ENCODE measurements around the gene RASAL1. TPM values are rescaled to one million over a fixed set of nuclear protein-coding genes. Genes with fewer than 3 reads are reported as not detected.

RASAL1 gene
- total and polyA plus RNA-seq, 2 experiments from 2014 or later: 2.7 to 8.2 TPM

GRCh38 chr12:113119980-113120669 lies 15.4 kb downstream of the RASAL1 start:
- peaks cover 4% of the 10 kb centered on the region; the same call in 2 of the 3 replicates for H3K9me3 Mint-ChIP-seq
- TF ChIP-seq POLR2AphosphoS5 (IDR thresholded peaks at IDR 0.05; ENCODE audit: low read depth): no peak
- TF ChIP-seq ZNF114 (CRISPR knock-in tag; IDR thresholded peaks at IDR 0.05): no peak
- no peak for TF ChIP-seq REST (IDR thresholded peaks at IDR 0.05; ENCODE audit: unreplicated experiment)
- TF ChIP-seq EZH2 (IDR thresholded peaks at IDR 0.05; ENCODE audit: low read depth, unreplicated experiment): no peak
- TF ChIP-seq ETS1 (IDR thresholded peaks at IDR 0.05): no peak
- no peak for TF ChIP-seq STAT1 (IDR thresholded peaks at IDR 0.05; ENCODE audit: unreplicated experiment)
- TF ChIP-seq JUNB (IDR thresholded peaks at IDR 0.05; ENCODE audit: unreplicated experiment): no peak
- TF ChIP-seq ZNF462 (CRISPR knock-in tag; IDR thresholded peaks at IDR 0.05): no peak
- no peak for TF ChIP-seq NANOG (IDR thresholded peaks at IDR 0.05; ENCODE audit: borderline replicate concordance)
- TF ChIP-seq CTCF (conservative IDR thresholded peaks at IDR 0.05; ENCODE audit: low read depth in 2 of 2): no peak
- TF ChIP-seq EZH2phosphoT487 (IDR thresholded peaks at IDR 0.05; ENCODE audit: unreplicated experiment): no peak
- TF ChIP-seq ZNF331 (CRISPR knock-in tag; IDR thresholded peaks at IDR 0.05; ENCODE audit: low read depth): no peak
- TF ChIP-seq CREB1 (CRISPR knock-in tag; IDR thresholded peaks at IDR 0.05; ENCODE audit: low read depth): no peak
- Histone ChIP-seq H3K4me3 (no peak overlapping the region), H3K27ac (ENCODE audit: low read depth) (no peak overlapping the region), H3K9me2 (ENCODE audit: insufficient read depth) (no peaks in the 10 kb centered on the region), H3K27me3 (ENCODE audit: insufficient read depth) (no peaks in the 10 kb centered on the region), H3F3A (replicated peaks; ENCODE audit: low read depth) (no peaks in the 10 kb centered on the region), H3K4me1 (ENCODE audit: insufficient read depth) (peaks cover 5% of the 10 kb centered on the region; the same call in 1 of the 2 replicates), H3K36me3 (ENCODE audit: insufficient read depth) (no peaks in the 10 kb centered on the region), H4K20me1 (replicated peaks; ENCODE audit: insufficient read depth) (peaks cover 3% of the 10 kb centered on the region), H3K4me2 (no peak overlapping the region), H2AFZ (no peak overlapping the region), H3K79me2 (replicated peaks; ENCODE audit: insufficient read depth) (no peaks in the 10 kb centered on the region)
- ATAC-seq: peak; percentile 75
- no peak overlapping the region for H3K27ac Mint-ChIP-seq
- H3K36me3 Mint-ChIP-seq (ENCODE audit: low read depth): peaks cover 5% of the 10 kb centered on the region; the same call in 2 of the 3 replicates
- no peak overlapping the region for H3K4me3 Mint-ChIP-seq
- peaks cover 9% of the 10 kb centered on the region for H3K27me3 Mint-ChIP-seq (ENCODE audit: insufficient read depth, low read depth, poor library complexity)
- DNase-seq (ENCODE audit: low spot score): peak; percentile 64
- H3K4me1 Mint-ChIP-seq: peaks cover 10% of the 10 kb centered on the region

All from GM23338 (cell line).